GM12801 (cell line): ENCODE results near the gene RFX8.

Experiments
- TF ChIP-seq, protein P1 (sequence below): IDR thresholded peaks from one replicate; pipeline ENCODE4 v1.5.1; 2011; ENCODE audit warnings: control low read depth; ENCODE audit not compliant: insufficient read length; ENCODE audit errors: extremely low read depth

Gene RFX8

DNA sequence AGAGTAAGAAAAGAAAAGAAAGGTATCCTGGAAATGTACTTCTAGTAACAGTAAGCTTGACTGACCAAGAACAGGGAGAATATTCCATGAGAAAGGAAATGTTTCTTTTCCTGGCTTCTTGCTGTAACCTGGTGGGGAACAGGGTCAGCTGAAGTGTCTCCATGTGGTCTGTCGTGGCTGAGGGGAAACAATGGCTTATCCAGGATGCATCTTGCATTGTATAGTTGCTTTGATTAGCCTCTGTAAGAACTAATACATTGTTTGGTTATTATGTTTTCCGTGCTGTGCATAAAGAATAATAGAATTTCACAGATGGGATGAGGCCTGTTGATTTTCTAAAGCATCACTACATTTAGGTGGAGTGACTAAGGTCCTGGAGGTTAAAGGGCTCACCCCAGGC is 92.5 kb downstream of the RFX8 start:
- TF ChIP-seq, protein P1, sequence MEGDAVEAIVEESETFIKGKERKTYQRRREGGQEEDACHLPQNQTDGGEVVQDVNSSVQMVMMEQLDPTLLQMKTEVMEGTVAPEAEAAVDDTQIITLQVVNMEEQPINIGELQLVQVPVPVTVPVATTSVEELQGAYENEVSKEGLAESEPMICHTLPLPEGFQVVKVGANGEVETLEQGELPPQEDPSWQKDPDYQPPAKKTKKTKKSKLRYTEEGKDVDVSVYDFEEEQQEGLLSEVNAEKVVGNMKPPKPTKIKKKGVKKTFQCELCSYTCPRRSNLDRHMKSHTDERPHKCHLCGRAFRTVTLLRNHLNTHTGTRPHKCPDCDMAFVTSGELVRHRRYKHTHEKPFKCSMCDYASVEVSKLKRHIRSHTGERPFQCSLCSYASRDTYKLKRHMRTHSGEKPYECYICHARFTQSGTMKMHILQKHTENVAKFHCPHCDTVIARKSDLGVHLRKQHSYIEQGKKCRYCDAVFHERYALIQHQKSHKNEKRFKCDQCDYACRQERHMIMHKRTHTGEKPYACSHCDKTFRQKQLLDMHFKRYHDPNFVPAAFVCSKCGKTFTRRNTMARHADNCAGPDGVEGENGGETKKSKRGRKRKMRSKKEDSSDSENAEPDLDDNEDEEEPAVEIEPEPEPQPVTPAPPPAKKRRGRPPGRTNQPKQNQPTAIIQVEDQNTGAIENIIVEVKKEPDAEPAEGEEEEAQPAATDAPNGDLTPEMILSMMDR: no peak

GRCh38 chr2:101380376-101380775 is 94.5 kb downstream of the RFX8 start:
- TF ChIP-seq, protein P1: no peak

DNA sequence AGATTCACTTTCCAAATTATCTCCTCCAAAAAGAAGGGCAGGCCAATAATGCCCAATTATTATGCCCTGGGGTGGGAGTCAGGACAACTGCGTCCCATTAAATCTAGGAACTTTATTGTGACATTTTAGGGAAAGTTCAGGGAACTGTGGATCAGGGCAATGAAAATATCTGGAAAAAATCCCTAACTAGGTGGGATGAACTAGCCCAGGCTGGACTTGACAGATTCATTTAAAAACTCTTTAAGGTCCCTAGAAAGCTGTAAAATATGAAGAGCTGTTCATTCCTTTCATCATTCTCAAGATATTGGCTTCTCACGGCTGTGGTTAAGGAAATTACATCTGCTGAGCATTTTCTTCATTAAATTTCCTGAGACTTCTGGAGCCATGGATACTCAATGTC is 95.8 kb downstream of the RFX8 start:
- TF ChIP-seq, protein P1: no peak

- TF ChIP-seq, protein P1: no peak
These were observed 99.3 kb downstream of the RFX8 start for GRCh38 chr2:101375653-101376052.

GRCh38 chr2:101374821-101375561 is 99.9 kb downstream of the RFX8 start:
- TF ChIP-seq, protein P1: no peak

- TF ChIP-seq, protein P1: no peak
These were observed 102.1 kb downstream of the RFX8 start for GRCh38 chr2:101372792-101373191.

DNA sequence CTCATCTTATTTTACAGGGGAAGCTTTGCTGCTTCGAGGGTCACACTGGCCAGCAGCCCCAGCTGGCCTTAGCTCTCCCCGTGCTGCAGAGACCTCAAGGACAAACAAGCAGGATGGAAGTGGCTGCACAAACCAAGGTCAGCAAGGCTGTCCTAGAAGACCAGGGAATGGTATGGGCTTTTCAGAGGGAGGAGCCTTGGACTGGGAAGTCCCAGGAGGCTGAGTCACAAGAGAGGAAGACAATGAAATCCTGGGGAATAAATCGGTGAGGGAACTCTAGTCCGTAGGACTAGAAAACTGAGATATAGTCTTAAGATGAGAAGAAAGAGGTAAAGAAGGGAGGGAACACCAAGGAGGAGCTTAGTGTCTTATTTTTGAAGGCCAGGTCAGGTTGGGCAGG is 103.3 kb downstream of the RFX8 start:
- TF ChIP-seq, protein P1: no peak
